H9 (cell line): ENCODE results near the gene EDNRA. TPM values are rescaled to one million over a fixed set of nuclear protein-coding genes. Genes with fewer than 3 reads are reported as not detected.

Experiments
- DNase-seq: peaks from one replicate; pipeline ENCODE4 v3.0.0-alpha.2; 2017
- H2AFZ ChIP-seq: one replicate; pipeline ENCODE4 v1.6.1; 2013; ENCODE audit warnings: mild to moderate bottlenecking, low read length, control low read depth, moderate library complexity
- H2AK5ac ChIP-seq: 2 replicates; pipeline ENCODE4 v1.6.1; 2013; ENCODE audit warnings: low read length, control low read depth, mixed read lengths; ENCODE audit not compliant: insufficient read length
- H2BK120ac ChIP-seq: one replicate; pipeline ENCODE4 v1.6.1; 2013; ENCODE audit warnings: low read depth, mild to moderate bottlenecking, low read length, control low read depth, inconsistent platforms; ENCODE audit not compliant: poor library complexity, severe bottlenecking
- H2BK12ac ChIP-seq: 2 replicates; pipeline ENCODE4 v1.6.1; 2013; ENCODE audit warnings: low read length, control low read depth, mixed read lengths, low read depth; ENCODE audit not compliant: insufficient read length
- H2BK15ac ChIP-seq: 2 replicates; pipeline ENCODE4 v1.6.1; 2013; ENCODE audit warnings: low read depth, low read length, control low read depth
- H2BK20ac ChIP-seq: one replicate; pipeline ENCODE4 v1.6.1; 2013; ENCODE audit warnings: low read depth, mild to moderate bottlenecking, low read length, control low read depth, inconsistent platforms; ENCODE audit not compliant: poor library complexity, severe bottlenecking
- H2BK5ac ChIP-seq: 2 replicates; pipeline ENCODE4 v1.6.1; 2013; ENCODE audit warnings: low read length, control low read depth, mixed read lengths; ENCODE audit not compliant: insufficient read length
- H3K14ac ChIP-seq: 2 replicates; pipeline ENCODE4 v1.6.1; 2013; ENCODE audit warnings: low read length, control low read depth; ENCODE audit not compliant: insufficient read depth
- H3K18ac ChIP-seq: 2 replicates; pipeline ENCODE4 v1.6.1; 2013; ENCODE audit warnings: low read depth, mild to moderate bottlenecking, mixed read lengths, low read length, control low read depth; ENCODE audit not compliant: insufficient read length
- H3K23ac ChIP-seq: 2 replicates; pipeline ENCODE4 v1.6.1; 2013; ENCODE audit warnings: low read length, control low read depth, mixed read lengths, low read depth; ENCODE audit not compliant: insufficient read length
- H3K23me2 ChIP-seq: 2 replicates; pipeline ENCODE4 v1.6.1; 2013; ENCODE audit warnings: low read depth, mild to moderate bottlenecking, mixed read lengths, low read length, control low read depth; ENCODE audit not compliant: insufficient read length, poor library complexity, severe bottlenecking
- H3K27ac ChIP-seq: 2 replicates; pipeline ENCODE4 v1.5.1; 2013; ENCODE audit warnings: low read length, control low read depth, mixed read lengths, low read depth; ENCODE audit not compliant: insufficient read length
- H3K27me3 ChIP-seq: 2 replicates; pipeline ENCODE4 v1.6.1; 2013; ENCODE audit warnings: low read length, control low read depth, inconsistent platforms; ENCODE audit not compliant: insufficient read depth
- H3K4ac ChIP-seq: 2 replicates; pipeline ENCODE4 v1.6.1; 2013; ENCODE audit warnings: low read depth, mild to moderate bottlenecking, control low read depth, inconsistent platforms, low read length, moderate library complexity
- H3K4me1 ChIP-seq: 2 replicates; pipeline ENCODE4 v1.6.1; 2013; ENCODE audit warnings: low read length, control low read depth, inconsistent platforms; ENCODE audit not compliant: insufficient read depth
- H3K4me2 ChIP-seq: 2 replicates; pipeline ENCODE4 v1.6.1; 2013; ENCODE audit warnings: low read length, control low read depth, mixed read lengths; ENCODE audit not compliant: insufficient read length, insufficient read depth
- H3K56ac ChIP-seq: 2 replicates; pipeline ENCODE4 v1.6.1; 2013; ENCODE audit warnings: low read depth, mild to moderate bottlenecking, mixed read lengths, low read length, control low read depth; ENCODE audit not compliant: insufficient read length
- H3K79me1 ChIP-seq: 2 replicates; pipeline ENCODE4 v1.6.1; 2013; ENCODE audit warnings: low read depth, mild to moderate bottlenecking, moderate library complexity, low read length, control low read depth, inconsistent platforms; ENCODE audit not compliant: insufficient read depth, poor library complexity, severe bottlenecking
- H3K79me2 ChIP-seq: 2 replicates; pipeline ENCODE4 v1.6.1; 2013; ENCODE audit warnings: low read length, control low read depth, inconsistent platforms; ENCODE audit not compliant: insufficient read depth
- H3K9ac ChIP-seq: 2 replicates; pipeline ENCODE4 v1.6.1; 2013; ENCODE audit warnings: low read length, control low read depth, mixed read lengths; ENCODE audit not compliant: insufficient read length; ENCODE audit errors: extremely low read depth
- H3K9me3 ChIP-seq: one replicate; pipeline ENCODE4 v1.6.1; 2013; ENCODE audit warnings: low read depth, low read length, inconsistent platforms; ENCODE audit not compliant: control insufficient read depth
- H3T11ph ChIP-seq: one replicate; pipeline ENCODE4 v1.6.1; 2013; ENCODE audit warnings: mild to moderate bottlenecking, low read length, control low read depth, inconsistent platforms
- H4K20me1 ChIP-seq: one replicate; pipeline ENCODE4 v1.6.1; 2013; ENCODE audit not compliant: control insufficient read depth, insufficient read length, insufficient read depth
- H4K5ac ChIP-seq: 2 replicates; pipeline ENCODE4 v1.6.1; 2013; ENCODE audit warnings: low read depth, mild to moderate bottlenecking, mixed read lengths, low read length, control low read depth; ENCODE audit not compliant: insufficient read length
- H4K8ac ChIP-seq: replicated peaks from 2 replicates; pipeline ENCODE4 v1.6.1; 2013; ENCODE audit warnings: low read length, control low read depth, mixed read lengths, low read depth; ENCODE audit not compliant: insufficient read length
- H4K91ac ChIP-seq: 2 replicates; pipeline ENCODE4 v1.6.1; 2013; ENCODE audit warnings: low read depth, mild to moderate bottlenecking, moderate library complexity, mixed read lengths, low read length, control low read depth; ENCODE audit not compliant: insufficient read length
- H3K27ac Mint-ChIP-seq, 3 experiments: 2 replicates in 2 of 3; 3 replicates in 1 of 3; pipeline ENCODE4 v1.8.0; 2020 to 2021; ENCODE audit warnings: mixed read lengths in 3 of 3, mild to moderate bottlenecking in 1 of 3, moderate library complexity in 1 of 3
- H3K27me3 Mint-ChIP-seq: 2 replicates; pipeline ENCODE4 v1.8.0; 2021; ENCODE audit warnings: low read depth, mild to moderate bottlenecking, moderate library complexity, mixed read lengths
- H3K36me3 Mint-ChIP-seq, 3 experiments: 2 replicates in 2 of 3; 3 replicates in 1 of 3; pipeline ENCODE4 v1.8.0; 2020 to 2021; ENCODE audit warnings: low read depth in 3 of 3, mixed read lengths in 3 of 3; ENCODE audit not compliant: insufficient read depth in 1 of 3
- H3K4me1 Mint-ChIP-seq, 2 experiments: 2 replicates each; pipeline ENCODE4 v1.8.0; 2020; ENCODE audit warnings: mixed read lengths in 2 of 2
- H3K4me3 Mint-ChIP-seq, 2 experiments: 2 replicates in 1 of 2; 3 replicates in 1 of 2; pipeline ENCODE4 v1.8.0; 2020 to 2021; ENCODE audit warnings: mild to moderate bottlenecking in 2 of 2, mixed read lengths in 2 of 2, moderate library complexity in 1 of 2
- H3K9me3 Mint-ChIP-seq, 2 experiments: 2 replicates in 1 of 2; 3 replicates in 1 of 2; pipeline ENCODE4 v1.8.0; 2020; ENCODE audit warnings: mild to moderate bottlenecking in 2 of 2, mixed read lengths in 2 of 2, moderate library complexity in 1 of 2
- CTCF ChIP-seq: fragments of 200-600 bp; sonication (generic); conservative IDR thresholded peaks from 3 replicates; pipeline ENCODE4 v1.8.0; 2021; ENCODE audit warnings: antibody characterized with exemption, mild to moderate bottlenecking
- total RNA-seq: library from RNA; stranded (reverse); gene quantifications from 2 replicates; pipeline ENCODE4 v1.2.1, GENCODE V29; 2021

Gene EDNRA
- total RNA-seq, 1 experiment from 2014 or later, result 1.6 TPM

GRCh38 chr4:147487616-147488015, 6.7 kb downstream of the EDNRA start:
- Mint-ChIP-seq H3K4me3 (no peak overlapping the region), H3K27ac (no peak overlapping the region)
- no peak overlapping the region for H3K4me2 ChIP-seq

More at GRCh38 chr4:147487616-147488015, 6.7 kb downstream of the EDNRA start:
- Histone ChIP-seq H3K27ac (no peak overlapping the region), H2AK5ac (no peak overlapping the region), H3K23me2 (no peaks in the 10 kb centered on the region), H3K56ac (no peak overlapping the region), H2BK120ac (no peak overlapping the region), H2BK12ac (no peak overlapping the region), H2AFZ (no peak overlapping the region), H4K8ac (no peak overlapping the region), H4K20me1 (no peaks in the 10 kb centered on the region), H4K91ac (no peak overlapping the region), H3K79me1 (no peaks in the 10 kb centered on the region), H3K9ac (no peak overlapping the region), H3K4me1 (no peaks in the 10 kb centered on the region; the same call in 1 of the 2 replicates), H3K23ac (no peak overlapping the region), H3K4ac (no peak overlapping the region), H2BK20ac (no peak overlapping the region), H4K5ac (no peak overlapping the region), H3K14ac (no peak overlapping the region), H3K27me3 (no peaks in the 10 kb centered on the region; the same call in 1 of the 2 replicates), H3K79me2 (no peaks in the 10 kb centered on the region), H3K9me3 (no peaks in the 10 kb centered on the region), H3K18ac (no peak overlapping the region), H2BK5ac (no peak overlapping the region), H3T11ph (no peak overlapping the region), H2BK15ac (no peak overlapping the region)
- Mint-ChIP-seq H3K27me3 (peaks cover 5% of the 10 kb centered on the region), H3K9me3 (no peaks in the 10 kb centered on the region), H3K4me1 (peaks cover 3 to 7% of the 10 kb centered on the region in 2 experiments; a peak in 2 of 4 replicates), H3K36me3 (no peaks in the 10 kb centered on the region)
- DNase-seq, result no peak
- TF ChIP-seq CTCF, result no peak
